SKM-1 treated with dmso at 0.1 percent for 144 hours (cell line): ENCODE measurements around the gene ZNF660.

Source experiments
- DNase-seq: peaks from one replicate; lab custom pipeline; 2025; ENCODE audit not compliant: unreplicated experiment; lab: John Stamatoyannopoulos, UW

The ZNF660 gene

DNA sequence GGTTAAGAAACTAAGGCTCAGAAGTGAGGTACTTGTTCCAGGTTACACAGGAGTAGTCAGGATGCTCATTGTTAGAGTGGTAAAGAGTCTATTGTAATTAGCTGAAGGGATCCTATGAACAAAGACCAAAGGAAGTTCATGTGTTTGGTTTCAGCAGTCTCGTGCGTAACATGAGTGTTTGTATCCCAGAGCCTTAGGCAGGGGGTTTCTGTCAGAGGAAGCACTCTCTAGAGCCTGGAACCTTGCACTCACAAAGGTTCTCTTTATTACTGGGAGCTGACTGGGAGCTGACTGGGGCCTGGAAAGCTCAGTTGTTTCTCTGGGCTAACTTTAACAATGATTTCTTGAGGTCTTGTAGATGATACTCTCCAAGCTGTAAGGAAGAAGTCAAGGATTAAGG lies 44.0 kb downstream of the ZNF660 start:
- DNase-seq: no peak

DNA sequence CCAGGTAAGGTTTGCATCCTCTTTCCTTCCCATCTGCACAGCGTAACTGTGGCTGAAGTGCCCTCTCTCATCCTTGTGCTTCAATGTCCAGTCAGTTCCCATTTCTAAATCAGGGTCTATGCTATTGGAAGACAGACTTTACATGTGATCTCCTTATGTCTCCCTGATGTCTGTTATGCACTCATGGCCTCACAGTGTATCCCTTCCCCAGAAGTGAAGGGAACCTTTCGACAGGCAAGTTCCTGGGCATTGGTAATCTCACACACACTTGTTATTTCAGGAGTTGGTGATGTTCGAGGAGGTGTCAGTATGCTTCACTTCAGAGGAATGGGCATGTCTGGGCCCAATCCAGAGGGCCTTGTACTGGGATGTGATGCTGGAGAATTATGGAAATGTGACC lies 47.4 kb downstream of the ZNF660 start:
- no peak for DNase-seq

GRCh38 chr3:44642337-44642736 lies 57.6 kb downstream of the ZNF660 start:
- DNase-seq: no peak

DNA sequence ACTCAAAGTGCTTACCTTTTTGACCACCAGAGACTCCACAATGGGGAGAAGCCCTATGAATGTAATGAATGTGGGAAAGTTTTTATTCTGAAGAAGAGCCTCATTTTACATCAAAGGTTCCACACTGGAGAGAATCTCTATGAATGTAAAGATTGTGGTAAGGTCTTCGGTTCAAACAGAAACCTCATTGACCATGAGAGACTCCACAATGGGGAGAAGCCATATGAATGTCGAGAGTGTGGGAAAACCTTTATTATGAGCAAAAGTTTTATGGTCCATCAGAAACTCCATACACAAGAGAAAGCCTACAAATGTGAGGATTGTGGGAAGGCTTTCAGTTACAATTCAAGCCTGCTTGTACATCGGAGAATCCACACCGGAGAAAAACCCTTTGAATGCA lies 58.3 kb downstream of the ZNF660 start:
- no peak for DNase-seq

GRCh38 chr3:44647771-44648170 lies 63.0 kb downstream of the ZNF660 start:
- no peak for DNase-seq

GRCh38 chr3:44648564-44649229 lies 63.9 kb downstream of the ZNF660 start, which contains the start of gene ZNF35:
Gene ZNF35, plus strand, starts transcription at chr3:44648732. Its CDS starts 2,336 bp downstream, at chr3:44651068.
- peak; percentile 79 for DNase-seq
